Smooth muscle cell (in vitro differentiated cells): ENCODE data around the gene SLC26A6. TPM values are rescaled to one million over a fixed set of nuclear protein-coding genes. Genes with fewer than 3 reads are reported as not detected.

Experiments
- DNase-seq: peaks from one replicate; lab custom pipeline; 2025; ENCODE audit not compliant: unreplicated experiment; lab: John Stamatoyannopoulos, UW
- H2AFZ ChIP-seq: fragments of 200-600 bp; sonication (generic); 2 replicates; pipeline ENCODE4 v1.6.0; 2016; ENCODE audit warnings: antibody characterized with exemption, low read depth, mild to moderate bottlenecking
- H3F3A ChIP-seq: fragments of 200-600 bp; sonication (generic); 2 replicates; pipeline ENCODE4 v1.6.0; 2017; ENCODE audit warnings: antibody characterized with exemption, low read depth
- H3K27ac ChIP-seq: fragments of 200-600 bp; sonication (generic); 2 replicates; pipeline ENCODE4 v1.5.1; 2016; ENCODE audit warnings: low read depth, mild to moderate bottlenecking
- H3K27me3 ChIP-seq: fragments of 200-600 bp; sonication (generic); 2 replicates; pipeline ENCODE4 v1.6.1; 2016; ENCODE audit warnings: low read depth, mild to moderate bottlenecking
- H3K36me3 ChIP-seq: fragments of 200-600 bp; sonication (generic); 2 replicates; pipeline ENCODE4 v1.5.1; 2016; ENCODE audit warnings: low read depth
- H3K4me1 ChIP-seq: fragments of 200-600 bp; sonication (generic); 2 replicates; pipeline ENCODE4 v1.5.1; 2016; ENCODE audit warnings: low read depth
- H3K4me2 ChIP-seq: fragments of 200-600 bp; sonication (generic); 2 replicates; pipeline ENCODE4 v1.6.0; 2016; ENCODE audit warnings: mild to moderate bottlenecking
- H3K4me3 ChIP-seq: fragments of 200-600 bp; sonication (generic); 2 replicates; pipeline ENCODE4 v1.5.1; 2016; ENCODE audit warnings: mild to moderate bottlenecking
- H3K79me2 ChIP-seq: fragments of 200-600 bp; sonication (generic); 2 replicates; pipeline ENCODE4 v1.6.0; 2016; ENCODE audit warnings: low read depth, mild to moderate bottlenecking
- H3K9ac ChIP-seq: fragments of 200-600 bp; sonication (generic); 2 replicates; pipeline ENCODE4 v1.6.0; 2016; ENCODE audit warnings: low read depth
- H3K9me3 ChIP-seq: fragments of 200-600 bp; sonication (generic); replicated peaks from 2 replicates; pipeline ENCODE4 v1.5.1; 2016; ENCODE audit warnings: low read depth
- H4K20me1 ChIP-seq: fragments of 200-600 bp; sonication (generic); 2 replicates; pipeline ENCODE4 v1.6.0; 2016; ENCODE audit warnings: low read depth
- WGBS: methylation state at CpG from one replicate; pipeline ENCODE4 v1.1.7; 2016; ENCODE audit warnings: low lambda C conversion rate; 5-methylcytosine and 5-hydroxymethylcytosine counted together
- polyA plus RNA-seq: library from polyadenylated mRNA; unstranded; fragments of >200 nt; fragmentation: Nextera tagmentation; extraction: Ambion mirVana; gene quantifications from 2 replicates; pipeline ENCODE4 v1.2.1, GENCODE V29; 2016
- total RNA-seq: library from RNA; depleted of rRNA; stranded (reverse); fragments of >200 nt; gene quantifications from 2 replicates; pipeline ENCODE4 v1.2.3, GENCODE V29; 2014
- TF ChIP-seq, protein P1 (sequence below): fragments of 200-600 bp; sonication (generic); IDR thresholded peaks from 2 replicates; pipeline ENCODE4 v1.5.1; 2017; ENCODE audit warnings: borderline replicate concordance, mild to moderate bottlenecking, antibody characterized with exemption; ENCODE audit not compliant: insufficient read depth, poor library complexity, severe bottlenecking

The SLC26A6 gene
- total and polyA plus RNA-seq, 2 experiments from 2014 or later = 28.4 to 34.8 TPM

DNA sequence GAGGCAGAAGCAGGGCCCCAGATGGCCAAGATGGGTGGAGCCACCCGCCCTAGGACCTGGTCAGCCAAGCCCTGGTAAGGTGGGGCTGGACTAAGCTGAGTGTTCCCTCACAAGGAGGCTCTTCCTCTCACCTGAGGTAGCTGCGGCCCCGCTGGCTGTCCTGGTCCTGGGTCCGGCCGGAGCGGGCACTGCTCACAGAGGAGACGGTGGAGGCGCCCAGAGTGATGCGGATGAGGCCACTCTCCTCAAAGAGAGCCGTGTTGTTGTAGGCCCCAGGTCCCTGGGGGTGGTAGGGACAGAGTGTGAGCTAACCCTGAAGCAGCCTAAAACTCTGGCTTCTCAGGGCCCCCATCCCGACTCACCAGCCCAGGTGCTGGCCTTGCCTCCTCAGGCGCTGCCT is 7.3 kb upstream of the SLC26A6 start:
- H3F3A ChIP-seq = no peaks in the 10 kb centered on the region
- H3K9ac ChIP-seq = no peak overlapping the region
- DNase-seq = no peak
- no peaks in the 10 kb centered on the region for H4K20me1 ChIP-seq
- no peaks in the 10 kb centered on the region for H3K79me2 ChIP-seq
- H3K27ac ChIP-seq = no peak overlapping the region
- no peaks in the 10 kb centered on the region for H3K9me3 ChIP-seq
- no peak overlapping the region for H3K4me2 ChIP-seq
- TF ChIP-seq, protein P1, sequence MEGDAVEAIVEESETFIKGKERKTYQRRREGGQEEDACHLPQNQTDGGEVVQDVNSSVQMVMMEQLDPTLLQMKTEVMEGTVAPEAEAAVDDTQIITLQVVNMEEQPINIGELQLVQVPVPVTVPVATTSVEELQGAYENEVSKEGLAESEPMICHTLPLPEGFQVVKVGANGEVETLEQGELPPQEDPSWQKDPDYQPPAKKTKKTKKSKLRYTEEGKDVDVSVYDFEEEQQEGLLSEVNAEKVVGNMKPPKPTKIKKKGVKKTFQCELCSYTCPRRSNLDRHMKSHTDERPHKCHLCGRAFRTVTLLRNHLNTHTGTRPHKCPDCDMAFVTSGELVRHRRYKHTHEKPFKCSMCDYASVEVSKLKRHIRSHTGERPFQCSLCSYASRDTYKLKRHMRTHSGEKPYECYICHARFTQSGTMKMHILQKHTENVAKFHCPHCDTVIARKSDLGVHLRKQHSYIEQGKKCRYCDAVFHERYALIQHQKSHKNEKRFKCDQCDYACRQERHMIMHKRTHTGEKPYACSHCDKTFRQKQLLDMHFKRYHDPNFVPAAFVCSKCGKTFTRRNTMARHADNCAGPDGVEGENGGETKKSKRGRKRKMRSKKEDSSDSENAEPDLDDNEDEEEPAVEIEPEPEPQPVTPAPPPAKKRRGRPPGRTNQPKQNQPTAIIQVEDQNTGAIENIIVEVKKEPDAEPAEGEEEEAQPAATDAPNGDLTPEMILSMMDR = no peak
- no peaks in the 10 kb centered on the region for H3K4me1 ChIP-seq
- no peaks in the 10 kb centered on the region for H3K36me3 ChIP-seq
- H3K4me3 ChIP-seq = no peak overlapping the region
- no peaks in the 10 kb centered on the region for H3K27me3 ChIP-seq
- H2AFZ ChIP-seq = no peak overlapping the region
- WGBS = 95% methylated on average over 12 of the region's 12 CpGs

- 100% methylated on average over 3 of the region's 3 CpGs for WGBS
- no peak for DNase-seq
- H3K9me3 ChIP-seq = no peaks in the 10 kb centered on the region
- no peaks in the 10 kb centered on the region for H4K20me1 ChIP-seq
- H3K4me2 ChIP-seq = no peak overlapping the region
- H3K27ac ChIP-seq = no peak overlapping the region
- H3K9ac ChIP-seq = no peak overlapping the region
- no peaks in the 10 kb centered on the region for H3F3A ChIP-seq
- H3K36me3 ChIP-seq = no peaks in the 10 kb centered on the region
- no peaks in the 10 kb centered on the region for H3K27me3 ChIP-seq
- H3K79me2 ChIP-seq = no peaks in the 10 kb centered on the region
- peaks cover 3% of the 10 kb centered on the region for H3K4me1 ChIP-seq
- no peak overlapping the region for H3K4me3 ChIP-seq
- no peak overlapping the region for H2AFZ ChIP-seq
- TF ChIP-seq, protein P1 = no peak
These were observed 6.1 kb upstream of the SLC26A6 start for GRCh38 chr3:48641396-48641795.

- 94% methylated on average over 29 of the region's 38 CpGs for WGBS
- no peak overlapping the region for H2AFZ ChIP-seq
These were observed 4.8 kb upstream of the SLC26A6 start for GRCh38 chr3:48639944-48640606.

More at GRCh38 chr3:48639944-48640606, 4.8 kb upstream of the SLC26A6 start:
- H3K4me3 ChIP-seq = no peak overlapping the region
- no peak for DNase-seq
- no peaks in the 10 kb centered on the region for H4K20me1 ChIP-seq
- H3K27ac ChIP-seq = no peak overlapping the region
- no peaks in the 10 kb centered on the region for H3K79me2 ChIP-seq
- H3K4me1 ChIP-seq = peaks cover 8% of the 10 kb centered on the region
- no peaks in the 10 kb centered on the region for H3K36me3 ChIP-seq
- no peak overlapping the region for H3K9ac ChIP-seq
- no peaks in the 10 kb centered on the region for H3K27me3 ChIP-seq
- H3K4me2 ChIP-seq = no peak overlapping the region
- TF ChIP-seq, protein P1 = no peak
- no peaks in the 10 kb centered on the region for H3F3A ChIP-seq
- no peaks in the 10 kb centered on the region for H3K9me3 ChIP-seq
